Liver (tissue), 9 donors: Measurements from ENCODE around the gene AP1G1. TPM values are rescaled to one million over a fixed set of nuclear protein-coding genes. Genes with fewer than 3 reads are reported as not detected.

Experiments
- DNase-seq: peaks from one replicate; pipeline ENCODE4 v3.0.0-alpha.2; 2017; ENCODE audit warnings: low spot score
- H3K27ac ChIP-seq, 2 donors: one replicate each; pipeline ENCODE4 v1.7.0; 2013; ENCODE audit warnings: inconsistent platforms in 2 of 2, low read length in 2 of 2, control low read depth in 1 of 2, low read depth in 1 of 2, mild to moderate bottlenecking in 1 of 2
- H3K27me3 ChIP-seq, 4 donors: one replicate each; pipeline versions ENCODE4 v1.6.1 to v1.7.0; 2013; ENCODE audit warnings: low read length in 3 of 4, inconsistent platforms in 1 of 4, mild to moderate bottlenecking in 1 of 4, moderate library complexity in 1 of 4; ENCODE audit not compliant: control insufficient read depth in 4 of 4, insufficient read depth in 4 of 4
- H3K36me3 ChIP-seq, 4 donors: one replicate each; pipeline versions ENCODE4 v1.6.1 to v1.7.0; 2013; ENCODE audit warnings: low read length in 3 of 4, mild to moderate bottlenecking in 3 of 4, low read depth in 1 of 4, moderate library complexity in 1 of 4; ENCODE audit not compliant: control insufficient read depth in 4 of 4, insufficient read depth in 3 of 4
- H3K4me1 ChIP-seq, 4 donors: one replicate each; pipeline versions ENCODE4 v1.6.1 to v1.7.0; 2013; ENCODE audit warnings: low read length in 3 of 4, mild to moderate bottlenecking in 3 of 4, moderate library complexity in 1 of 4; ENCODE audit not compliant: control insufficient read depth in 4 of 4, insufficient read depth in 4 of 4
- H3K4me3 ChIP-seq, 3 donors: one replicate each; pipeline versions ENCODE4 v1.6.1 to v1.7.0; 2013; ENCODE audit warnings: low read length in 3 of 3, control low read depth in 1 of 3, low read depth in 1 of 3, mild to moderate bottlenecking in 1 of 3
- H3K9ac ChIP-seq, 2 donors: one replicate each; pipeline ENCODE4 v1.7.0; 2013; ENCODE audit warnings: low read length in 2 of 2, mild to moderate bottlenecking in 2 of 2, moderate library complexity in 2 of 2, control low read depth in 1 of 2, low read depth in 1 of 2
- H3K9me3 ChIP-seq, 4 donors: one replicate each; pipeline versions ENCODE4 v1.6.1 to v1.7.0; 2013; ENCODE audit warnings: low read length in 3 of 4; ENCODE audit not compliant: control insufficient read depth in 4 of 4
- EGR1 ChIP-seq, 2 donors: IDR thresholded peaks; 2 replicates each; pipeline ENCODE4 v1.6.1; 2016 to 2018; ENCODE audit warnings: antibody characterized with exemption in 2 of 2, low read depth in 2 of 2
- FOXA2 ChIP-seq: IDR thresholded peaks from 2 replicates; pipeline ENCODE4 v1.6.1; 2016; ENCODE audit warnings: antibody characterized with exemption
- GABPA ChIP-seq, 2 donors: IDR thresholded peaks in 1 of 2; conservative IDR thresholded peaks in 1 of 2; 2 replicates each; pipeline ENCODE4 v1.6.1; 2016; ENCODE audit warnings: antibody characterized with exemption in 2 of 2, mild to moderate bottlenecking in 1 of 2, moderate library complexity in 1 of 2
- HNF4A ChIP-seq, 2 donors: conservative IDR thresholded peaks; 2 replicates each; pipeline ENCODE4 v1.6.1; 2016; ENCODE audit warnings: antibody characterized with exemption in 2 of 2, mild to moderate bottlenecking in 2 of 2
- MAX ChIP-seq: IDR thresholded peaks from 2 replicates; pipeline ENCODE4 v1.6.1; 2016; ENCODE audit warnings: antibody characterized with exemption
- NR2F2 ChIP-seq: IDR thresholded peaks from 2 replicates; pipeline ENCODE4 v1.6.1; 2016; ENCODE audit warnings: antibody characterized with exemption
- RAD21 ChIP-seq, 2 donors: IDR thresholded peaks; 2 replicates each; pipeline ENCODE4 v1.6.1; 2016; ENCODE audit warnings: antibody characterized with exemption in 2 of 2, mild to moderate bottlenecking in 2 of 2
- REST ChIP-seq: IDR thresholded peaks from 2 replicates; pipeline ENCODE4 v1.6.1; 2016; ENCODE audit warnings: antibody characterized with exemption, mild to moderate bottlenecking
- SP1 ChIP-seq: IDR thresholded peaks from 2 replicates; pipeline ENCODE4 v1.6.1; 2018; ENCODE audit warnings: antibody characterized with exemption, mild to moderate bottlenecking
- ZBTB33 ChIP-seq: IDR thresholded peaks from 2 replicates; pipeline ENCODE4 v1.6.1; 2016; ENCODE audit warnings: antibody characterized with exemption
- WGBS: extraction: QIAGEN DNeasy Blood & Tissue Kit; methylation state at CpG from one replicate; pipeline ENCODE4 v1.1.7; 2013; 5-methylcytosine and 5-hydroxymethylcytosine counted together
- polyA plus RNA-seq, 2 donors: library from polyadenylated mRNA; stranded (reverse) in 1 of 2; unstranded in 1 of 2; fragments of 200-250 nt in 1 of 2; fragments of >200 nt in 1 of 2; fragmentation: Nextera tagmentation in 1 of 2; extraction: Ambion mirVana in 1 of 2; gene quantifications; one replicate each; pipeline versions ENCODE4 v1.2.1 to v1.2.3, GENCODE V29; 2013 to 2015
- total RNA-seq, 2 donors: library from RNA; depleted of rRNA; stranded (reverse); fragments of >200 nt; gene quantifications; one replicate each; pipeline ENCODE4 v1.2.3, GENCODE V29; 2014
- donor health status: healthy.
- donor health status: healthy.
- donor health status: healthy.
- donor health status: healthy.
- donor health status: healthy.

Gene AP1G1
- total and polyA plus RNA-seq, 4 donors = 11.4 to 64.4 (median 32.8) TPM

GRCh38 chr16:71853413-71853812 is 44.8 kb upstream of the AP1G1 start:
- Histone ChIP-seq H3K27ac (no peak overlapping the region), H3K4me1 (no peaks in the 10 kb centered on the region)

GRCh38 chr16:71852561-71852960 is 43.9 kb upstream of the AP1G1 start:
- H3K9ac ChIP-seq = no peak overlapping the region
- WGBS = over 99% methylated on average over 4 of the region's 4 CpGs
- H3K9me3 ChIP-seq = no peaks in the 10 kb centered on the region
- no peak for DNase-seq
- no peak overlapping the region for H3K27ac ChIP-seq
- H3K4me1 ChIP-seq = peaks cover 0 to 1% (median 0%) of the 10 kb centered on the region in 4 donors
- no peak overlapping the region for H3K4me3 ChIP-seq
- H3K36me3 ChIP-seq = peaks cover 11 to 54% (median 26%) of the 10 kb centered on the region in 4 donors
- no peak for TF ChIP-seq GABPA (IDR thresholded peaks at IDR 0.05 in 1 of 2, conservative IDR thresholded peaks at IDR 0.05 in 1 of 2)
- no peak for TF ChIP-seq NR2F2
- no peaks in the 10 kb centered on the region for H3K27me3 ChIP-seq

More at GRCh38 chr16:71853413-71853812, 44.8 kb upstream of the AP1G1 start:
- Histone ChIP-seq H3K9me3 (no peaks in the 10 kb centered on the region), H3K27me3 (no peaks in the 10 kb centered on the region), H3K9ac (no peak overlapping the region), H3K36me3 (peaks cover 11 to 48% (median 23%) of the 10 kb centered on the region in 4 donors), H3K4me3 (no peak overlapping the region)
- WGBS = 83% methylated on average over 4 of the region's 4 CpGs
- TF ChIP-seq SP1 (no peak), REST (no peak), RAD21 (IDR thresholded peaks at IDR 0.05) (no peak), ZBTB33 (no peak)
- DNase-seq = no peak

- no peak overlapping the region for H3K27ac ChIP-seq
These were observed 43.5 kb upstream of the AP1G1 start for GRCh38 chr16:71852158-71852557.

More at GRCh38 chr16:71852158-71852557, 43.5 kb upstream of the AP1G1 start:
- no peaks in the 10 kb centered on the region for H3K9me3 ChIP-seq
- no peaks in the 10 kb centered on the region for H3K27me3 ChIP-seq
- no peak for DNase-seq
- peaks cover 0 to 5% (median 2%) of the 10 kb centered on the region in 4 donors for H3K4me1 ChIP-seq
- H3K4me3 ChIP-seq = no peak overlapping the region
- no peak for TF ChIP-seq MAX
- no peak for TF ChIP-seq EGR1 (IDR thresholded peaks at IDR 0.05; ENCODE audit: low read depth in 2 of 2)
- TF ChIP-seq SP1 = no peak
- no peak for TF ChIP-seq HNF4A (conservative IDR thresholded peaks at IDR 0.05)
- TF ChIP-seq FOXA2 = no peak
- WGBS = 89% methylated on average over 3 of the region's 3 CpGs
- no peak overlapping the region for H3K9ac ChIP-seq
- peaks cover 11 to 54% (median 26%) of the 10 kb centered on the region in 4 donors for H3K36me3 ChIP-seq
